Breast epithelium (tissue), 4 donors: Measurements from ENCODE around the gene COTL1. TPM values are rescaled to one million over a fixed set of nuclear protein-coding genes. Genes with fewer than 3 reads are reported as not detected.

ENCODE experiments used
- DNase-seq, 2 donors: peaks; one replicate each; pipeline ENCODE4 v3.0.0-alpha.2; 2019; ENCODE audit warnings: low spot score in 2 of 2
- H3K27ac ChIP-seq, 2 donors: fragments of 200-600 bp; sonication (generic) in 1 of 2; one replicate each; pipeline ENCODE4 v1.5.1; 2016 to 2019; ENCODE audit warnings: mild to moderate bottlenecking in 1 of 2
- H3K27me3 ChIP-seq, 2 donors: fragments of 200-600 bp; sonication (generic) in 1 of 2; one replicate each; pipeline versions ENCODE4 v1.5.1 to v1.6.0; 2017 to 2019; ENCODE audit warnings: control low read depth in 1 of 2, mild to moderate bottlenecking in 1 of 2
- H3K36me3 ChIP-seq: fragments of 200-600 bp; one replicate; pipeline ENCODE4 v1.5.1; 2019
- H3K4me1 ChIP-seq, 2 donors: fragments of 200-600 bp; sonication (generic); one replicate each; pipeline ENCODE4 v1.5.1; 2016 to 2019; ENCODE audit warnings: control low read depth in 1 of 2
- H3K4me3 ChIP-seq, 3 donors: fragments of 200-600 bp; sonication (generic); 1 replicate in 2 of 3; 2 replicates in 1 of 3; pipeline ENCODE4 v1.5.1; 2016 to 2019; ENCODE audit warnings: mild to moderate bottlenecking in 3 of 3, moderate library complexity in 2 of 3
- H3K9me3 ChIP-seq, 2 donors: fragments of 200-600 bp; sonication (generic) in 1 of 2; one replicate each; pipeline ENCODE4 v1.5.1; 2016 to 2019; ENCODE audit warnings: control low read depth in 1 of 2
- POLR2A ChIP-seq: fragments of 450-650 bp; IDR thresholded peaks from one replicate; pipeline ENCODE4 v1.6.1; 2016; ENCODE audit warnings: antibody characterized with exemption, mild to moderate bottlenecking, moderate library complexity
- POLR2AphosphoS5 ChIP-seq, 3 donors: sonication (generic); formaldehyde crosslinking; IDR thresholded peaks; one replicate each; pipeline ENCODE4 v1.6.1; 2017; ENCODE audit warnings: antibody characterized with exemption in 3 of 3
- intact Hi-C: fragments of 100-400 bp; cut with DNase I; formaldehyde crosslinking; loops from one replicate; pipeline ENCODE4 v1.15.1; 2023; ENCODE audit warnings: low total_unique reads
- total RNA-seq, 3 donors: library from RNA; depleted of rRNA; stranded (reverse); fragments of >200 nt; gene quantifications; one replicate each; pipeline ENCODE4 v1.1.0, GENCODE V29; 2016
- TF ChIP-seq, protein P1 (sequence below), 3 donors: fragments of 450-650 bp; IDR thresholded peaks; one replicate each; pipeline ENCODE4 v1.5.1; 2016 to 2017; ENCODE audit warnings: antibody characterized with exemption in 3 of 3, mild to moderate bottlenecking in 3 of 3, moderate library complexity in 3 of 3

Gene COTL1
- total RNA-seq, 3 donors from 2014 or later: 22.0 to 49.2 (median 44.6) TPM

DNA sequence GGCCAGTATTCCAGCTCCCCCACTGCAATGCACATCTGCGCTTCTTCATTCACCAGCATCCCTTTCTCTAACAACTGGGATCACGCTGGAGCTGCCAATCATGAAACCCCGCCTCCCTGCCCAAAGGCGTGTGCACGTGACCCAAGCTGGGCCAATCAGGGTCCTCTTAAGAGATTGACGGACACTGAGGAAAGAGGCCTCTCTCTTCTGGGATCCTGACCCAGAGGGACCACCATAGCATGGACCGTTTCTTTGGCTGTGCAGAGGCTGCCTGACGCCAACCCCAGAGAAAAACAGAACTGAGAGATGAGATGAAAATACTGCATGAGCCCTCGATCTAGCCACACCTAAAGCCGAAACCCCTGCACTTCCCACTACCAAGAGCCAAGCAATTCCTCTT is 32.0 kb downstream of the COTL1 start:
- intact Hi-C loops: no loop called here
- Histone ChIP-seq H3K27me3 (no peaks in the 10 kb centered on the region), H3K9me3 (no peaks in the 10 kb centered on the region), H3K27ac (no peak overlapping the region), H3K36me3 (no peaks in the 10 kb centered on the region), H3K4me1 (no peaks in the 10 kb centered on the region), H3K4me3 (no peak overlapping the region)
- TF ChIP-seq POLR2AphosphoS5 (IDR thresholded peaks at IDR 0.05) (no peak), POLR2A (no peak)
- TF ChIP-seq, protein P1, sequence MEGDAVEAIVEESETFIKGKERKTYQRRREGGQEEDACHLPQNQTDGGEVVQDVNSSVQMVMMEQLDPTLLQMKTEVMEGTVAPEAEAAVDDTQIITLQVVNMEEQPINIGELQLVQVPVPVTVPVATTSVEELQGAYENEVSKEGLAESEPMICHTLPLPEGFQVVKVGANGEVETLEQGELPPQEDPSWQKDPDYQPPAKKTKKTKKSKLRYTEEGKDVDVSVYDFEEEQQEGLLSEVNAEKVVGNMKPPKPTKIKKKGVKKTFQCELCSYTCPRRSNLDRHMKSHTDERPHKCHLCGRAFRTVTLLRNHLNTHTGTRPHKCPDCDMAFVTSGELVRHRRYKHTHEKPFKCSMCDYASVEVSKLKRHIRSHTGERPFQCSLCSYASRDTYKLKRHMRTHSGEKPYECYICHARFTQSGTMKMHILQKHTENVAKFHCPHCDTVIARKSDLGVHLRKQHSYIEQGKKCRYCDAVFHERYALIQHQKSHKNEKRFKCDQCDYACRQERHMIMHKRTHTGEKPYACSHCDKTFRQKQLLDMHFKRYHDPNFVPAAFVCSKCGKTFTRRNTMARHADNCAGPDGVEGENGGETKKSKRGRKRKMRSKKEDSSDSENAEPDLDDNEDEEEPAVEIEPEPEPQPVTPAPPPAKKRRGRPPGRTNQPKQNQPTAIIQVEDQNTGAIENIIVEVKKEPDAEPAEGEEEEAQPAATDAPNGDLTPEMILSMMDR (IDR thresholded peaks at IDR 0.05): no peak
- no peak for DNase-seq

DNA sequence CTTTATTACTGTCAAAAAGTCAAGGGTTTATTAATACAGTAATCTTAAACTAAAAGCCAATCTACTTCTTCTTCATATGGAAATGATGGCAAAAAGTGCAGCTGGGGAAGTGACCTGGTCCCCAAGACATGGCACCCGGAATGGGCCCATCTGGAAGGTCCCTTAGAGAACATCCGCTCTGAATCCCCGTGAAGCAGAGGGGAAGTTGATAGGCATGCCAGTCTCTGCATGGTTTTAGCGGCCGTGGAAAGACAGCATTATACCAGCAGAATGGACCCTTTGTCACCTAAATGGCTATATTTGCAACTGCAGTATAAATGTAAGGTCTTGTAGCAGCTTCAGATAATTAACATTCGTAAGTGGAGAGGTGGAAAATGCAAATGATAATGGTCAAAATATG is 32.4 kb downstream of the COTL1 start:
- intact Hi-C loops: no loop called here
- DNase-seq: no peak
- H3K36me3 ChIP-seq: no peaks in the 10 kb centered on the region
- H3K4me3 ChIP-seq: no peak overlapping the region
- H3K27me3 ChIP-seq: no peaks in the 10 kb centered on the region
- H3K27ac ChIP-seq: no peak overlapping the region
- H3K4me1 ChIP-seq: no peaks in the 10 kb centered on the region
- H3K9me3 ChIP-seq: no peaks in the 10 kb centered on the region
- TF ChIP-seq POLR2AphosphoS5 (IDR thresholded peaks at IDR 0.05) (no peak), POLR2A (no peak)
- TF ChIP-seq, protein P1 (IDR thresholded peaks at IDR 0.05): no peak

DNA sequence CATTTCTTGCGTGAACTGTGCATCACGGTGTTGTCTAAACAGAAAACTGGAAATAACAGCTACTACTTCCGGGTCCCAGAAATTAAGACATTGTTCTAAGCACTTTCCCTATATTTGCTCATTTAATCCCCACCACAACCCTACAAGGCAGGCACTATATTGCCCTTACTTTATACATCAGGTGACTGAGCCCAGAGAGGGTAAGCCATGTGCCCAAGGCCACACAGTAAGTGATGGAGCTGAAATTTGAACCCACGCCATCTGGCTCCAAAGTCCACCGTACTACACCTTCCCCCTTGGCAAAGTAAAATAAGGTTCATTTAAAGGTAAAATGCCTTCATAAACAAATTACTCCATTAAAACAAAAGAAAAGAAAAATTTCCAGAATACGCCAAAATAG is 33.2 kb downstream of the COTL1 start:
- intact Hi-C loops: no loop called here
- Histone ChIP-seq H3K27me3 (no peaks in the 10 kb centered on the region), H3K36me3 (no peaks in the 10 kb centered on the region), H3K9me3 (no peaks in the 10 kb centered on the region), H3K4me3 (no peak overlapping the region), H3K27ac (no peak overlapping the region), H3K4me1 (no peaks in the 10 kb centered on the region)
- TF ChIP-seq POLR2A (no peak), POLR2AphosphoS5 (IDR thresholded peaks at IDR 0.05) (no peak)
- TF ChIP-seq, protein P1 (IDR thresholded peaks at IDR 0.05): no peak
- no peak for DNase-seq

DNA sequence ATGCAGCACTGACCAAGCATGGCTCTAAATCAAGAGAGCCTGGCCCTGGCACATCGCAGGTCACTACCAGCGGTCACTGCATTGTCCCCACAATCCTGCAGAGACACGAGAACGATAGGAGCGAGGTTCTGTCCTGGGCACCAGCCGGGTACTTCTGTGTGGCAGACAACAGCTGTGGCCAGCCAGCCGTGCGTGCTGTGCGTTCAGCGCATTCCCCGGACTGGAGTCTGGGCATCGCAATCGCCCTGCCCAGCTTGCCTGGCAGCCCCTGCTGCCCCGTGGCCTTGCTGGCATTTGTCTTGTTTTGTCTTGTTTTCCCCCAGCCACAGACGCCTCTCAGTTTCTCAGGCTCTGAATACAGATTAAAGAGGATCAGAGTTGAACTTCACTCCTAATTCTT is 33.9 kb downstream of the COTL1 start:
- no peaks in the 10 kb centered on the region for H3K27me3 ChIP-seq
- DNase-seq: no peak
- no peaks in the 10 kb centered on the region for H3K9me3 ChIP-seq
- no peaks in the 10 kb centered on the region for H3K36me3 ChIP-seq
- intact Hi-C loops: no loop called here
- no peaks in the 10 kb centered on the region for H3K4me1 ChIP-seq
- TF ChIP-seq POLR2A: no peak
- TF ChIP-seq, protein P1 (IDR thresholded peaks at IDR 0.05): no peak
- no peak for TF ChIP-seq POLR2AphosphoS5 (IDR thresholded peaks at IDR 0.05)
- no peak overlapping the region for H3K4me3 ChIP-seq
- H3K27ac ChIP-seq: no peak overlapping the region

DNA sequence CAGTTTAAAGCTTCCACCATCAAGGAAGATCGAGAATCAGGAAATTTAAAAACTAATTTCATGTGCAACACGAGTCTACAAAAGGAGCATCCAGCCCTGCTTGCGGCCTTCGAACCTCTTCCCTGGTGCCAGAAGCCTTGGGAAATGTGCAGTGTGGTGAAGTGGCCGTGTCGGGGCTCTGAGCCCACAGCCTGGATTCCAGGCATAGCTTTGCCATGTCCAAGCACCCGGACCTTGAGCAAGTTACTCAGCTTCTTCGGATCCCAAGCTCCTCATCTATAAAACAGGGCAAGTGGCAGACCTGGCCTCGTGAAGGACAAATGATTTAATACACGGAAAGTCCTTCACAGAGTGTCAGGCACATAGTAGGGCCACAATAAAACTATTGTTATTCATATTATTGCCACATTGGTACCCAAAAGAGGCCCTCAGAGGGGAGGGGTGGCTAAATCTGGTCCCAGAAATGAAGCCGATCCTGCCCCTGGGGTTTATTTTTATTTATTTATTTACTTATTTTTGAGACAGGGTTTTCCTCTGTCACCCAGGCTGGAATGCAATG is 34.8 kb downstream of the COTL1 start:
- no peaks in the 10 kb centered on the region for H3K9me3 ChIP-seq
- TF ChIP-seq, protein P1 (IDR thresholded peaks at IDR 0.05): no peak
- TF ChIP-seq POLR2A: no peak
- no peak for TF ChIP-seq POLR2AphosphoS5 (IDR thresholded peaks at IDR 0.05)
- H3K4me3 ChIP-seq: no peak overlapping the region
- no peaks in the 10 kb centered on the region for H3K27me3 ChIP-seq
- H3K4me1 ChIP-seq: no peaks in the 10 kb centered on the region
- intact Hi-C loops: no loop called here
- no peak overlapping the region for H3K27ac ChIP-seq
- H3K36me3 ChIP-seq: no peaks in the 10 kb centered on the region
- peak in 1 of 2 donors; percentile 20 for DNase-seq
